ENCODE results near the gene ASB2. TPM values are rescaled to one million over a fixed set of nuclear protein-coding genes. Genes with fewer than 3 reads are reported as not detected.

ASB2 gene
- total and polyA plus RNA-seq, 2 of the 8 experiments (the other 6 are each of a cell fraction or from before 2014, with no cell fraction given): 1.0 to 2.1 TPM

DNA sequence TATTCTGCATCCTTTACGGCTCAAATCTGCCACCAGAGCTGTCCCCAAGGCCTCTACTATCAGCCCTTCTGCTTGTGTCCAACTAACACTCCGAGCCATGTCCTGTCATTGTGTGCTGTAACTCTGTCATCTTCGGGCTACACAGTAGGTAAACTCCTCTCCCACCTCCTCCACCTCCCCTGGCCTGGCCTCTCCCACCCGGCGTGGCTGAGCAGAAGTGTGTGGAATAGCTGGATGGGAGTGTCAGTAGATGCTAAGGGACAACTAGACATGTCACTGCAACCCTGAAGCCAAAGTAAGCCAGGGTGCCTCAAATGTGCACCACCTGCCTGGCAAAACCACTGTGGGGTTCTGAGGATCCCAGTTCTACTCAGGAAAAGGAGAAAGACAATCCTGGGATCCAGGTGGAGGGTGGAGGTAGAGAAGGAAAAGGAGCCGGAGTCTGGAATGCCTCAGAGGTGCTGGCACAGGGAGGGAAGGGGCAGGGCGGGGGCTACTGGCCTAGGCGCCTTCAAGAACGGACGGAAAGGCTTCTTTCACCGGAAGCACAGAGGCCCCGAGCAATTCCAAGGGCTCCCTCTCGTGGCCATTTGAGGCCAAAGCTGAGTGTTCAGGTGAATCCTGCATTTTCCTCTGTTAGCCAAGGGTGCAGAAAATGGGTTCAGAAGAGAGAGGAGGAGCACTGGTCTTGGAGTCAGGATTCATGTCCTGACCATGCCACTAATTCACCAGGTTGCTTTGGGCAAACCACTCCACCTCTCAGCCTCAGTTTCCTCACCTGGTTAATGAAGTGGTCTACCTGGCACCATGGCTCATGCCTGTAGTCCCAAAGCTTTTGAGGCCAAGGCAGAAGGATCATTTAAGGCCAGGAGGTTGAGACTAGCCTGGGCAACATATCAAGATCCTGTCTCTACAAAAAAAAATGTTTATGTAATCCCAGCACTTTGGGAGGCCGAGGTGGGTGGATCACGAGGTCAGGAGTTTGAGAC lies 69.7 kb downstream of the ASB2 start:
- H3K36me3 ChIP-seq (ENCODE audit: control insufficient read depth in 2 of 4, insufficient read depth in 4 of 4, low read length in 3 of 4): no peaks in the 10 kb centered on the region
- H3K18ac ChIP-seq (ENCODE audit: extremely low read depth, low read length): no peak overlapping the region
- TF ChIP-seq, protein P1, sequence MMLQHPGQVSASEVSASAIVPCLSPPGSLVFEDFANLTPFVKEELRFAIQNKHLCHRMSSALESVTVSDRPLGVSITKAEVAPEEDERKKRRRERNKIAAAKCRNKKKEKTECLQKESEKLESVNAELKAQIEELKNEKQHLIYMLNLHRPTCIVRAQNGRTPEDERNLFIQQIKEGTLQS (IDR thresholded peaks at IDR 0.05; ENCODE audit: insufficient read depth, low read depth, low read length): no peak
- TF ChIP-seq TEAD4 (IDR thresholded peaks at IDR 0.05; ENCODE audit: low read depth, low read length) (0 out of 2 replicates have a peak, but pooled peaks have one; percentile 51), KDM1A (IDR thresholded peaks at IDR 0.05; ENCODE audit: borderline replicate concordance, low read length) (peak; percentile 79; the same call in 1 of the 2 replicates), MAFK (IDR thresholded peaks at IDR 0.05; ENCODE audit: low read depth, low read length) (no peak), RAD21 (IDR thresholded peaks at IDR 0.05 in 1 of 2, conservative IDR thresholded peaks at IDR 0.05 in 1 of 2; ENCODE audit: low read depth in 2 of 2, low read length in 2 of 2) (peak; percentile 90)
- TF ChIP-seq, protein P2, sequence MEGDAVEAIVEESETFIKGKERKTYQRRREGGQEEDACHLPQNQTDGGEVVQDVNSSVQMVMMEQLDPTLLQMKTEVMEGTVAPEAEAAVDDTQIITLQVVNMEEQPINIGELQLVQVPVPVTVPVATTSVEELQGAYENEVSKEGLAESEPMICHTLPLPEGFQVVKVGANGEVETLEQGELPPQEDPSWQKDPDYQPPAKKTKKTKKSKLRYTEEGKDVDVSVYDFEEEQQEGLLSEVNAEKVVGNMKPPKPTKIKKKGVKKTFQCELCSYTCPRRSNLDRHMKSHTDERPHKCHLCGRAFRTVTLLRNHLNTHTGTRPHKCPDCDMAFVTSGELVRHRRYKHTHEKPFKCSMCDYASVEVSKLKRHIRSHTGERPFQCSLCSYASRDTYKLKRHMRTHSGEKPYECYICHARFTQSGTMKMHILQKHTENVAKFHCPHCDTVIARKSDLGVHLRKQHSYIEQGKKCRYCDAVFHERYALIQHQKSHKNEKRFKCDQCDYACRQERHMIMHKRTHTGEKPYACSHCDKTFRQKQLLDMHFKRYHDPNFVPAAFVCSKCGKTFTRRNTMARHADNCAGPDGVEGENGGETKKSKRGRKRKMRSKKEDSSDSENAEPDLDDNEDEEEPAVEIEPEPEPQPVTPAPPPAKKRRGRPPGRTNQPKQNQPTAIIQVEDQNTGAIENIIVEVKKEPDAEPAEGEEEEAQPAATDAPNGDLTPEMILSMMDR (IDR thresholded peaks at IDR 0.05; ENCODE audit: control extremely low read depth in 1 of 3, insufficient read depth in 1 of 3, low read depth in 1 of 3, low read length in 3 of 3): peak; percentile 75 to 93 (median 91)
- peaks cover 0 to 7% (median 3%) of the 10 kb centered on the region in 4 experiments; a peak in 4 of 7 replicates for H3K4me1 ChIP-seq (replicated peaks in 1 of 4; ENCODE audit: control insufficient read depth in 3 of 4, insufficient read depth in 4 of 4, low read length in 3 of 4)
- no peak overlapping the region; the same call in 1 of the 2 replicates for H2BK20ac ChIP-seq (ENCODE audit: low read length)
- H3K4me3 ChIP-seq (ENCODE audit: extremely low read depth in 1 of 4, insufficient read depth in 2 of 4, low read depth in 3 of 4, low read length in 4 of 4): no peak overlapping the region
- no peaks in the 10 kb centered on the region for H3K9me3 ChIP-seq (ENCODE audit: insufficient read depth in 2 of 2, low read depth in 1 of 2, low read length in 1 of 2)
- FAIRE-seq: peak; percentile 58
- H3K79me1 ChIP-seq (ENCODE audit: low read depth, low read length): no peaks in the 10 kb centered on the region
- H3K23ac ChIP-seq (ENCODE audit: insufficient read length): no peak overlapping the region
- H4K20me1 ChIP-seq (replicated peaks in 1 of 2; ENCODE audit: control insufficient read depth in 1 of 2, insufficient read depth in 2 of 2, low read length in 2 of 2): no peaks in the 10 kb centered on the region
- no peak overlapping the region for H2BK120ac ChIP-seq (replicated peaks; ENCODE audit: low read depth, low read length)
- H2BK5ac ChIP-seq (ENCODE audit: low read depth, low read length): no peak overlapping the region
- peak overlapping the region; percentile 66; the same call in 1 of the 2 replicates for H2BK15ac ChIP-seq (ENCODE audit: low read length)
- no peak overlapping the region for H3K27ac ChIP-seq (ENCODE audit: low read depth, low read length)
- H3K23me2 ChIP-seq (ENCODE audit: low read depth, low read length): no peaks in the 10 kb centered on the region; the same call in 1 of the 2 replicates
- peak; percentile 47 to 87 for DNase-seq (ENCODE audit: low read depth in 1 of 2, low spot score in 2 of 2)
- 0 out of 2 replicates have a peak overlapping the region, but pooled peaks have one; percentile 36 for H4K8ac ChIP-seq (ENCODE audit: extremely low read depth, insufficient read depth, low read length)
- no peak overlapping the region for H3K4me2 ChIP-seq (ENCODE audit: insufficient read depth in 1 of 2, low read depth in 2 of 2, low read length in 2 of 2)
- no peak overlapping the region for H4K5ac ChIP-seq (ENCODE audit: insufficient read length, low read depth, low read length)
- no peak overlapping the region for H2AK5ac ChIP-seq (ENCODE audit: low read depth, low read length)
- H3K56ac ChIP-seq (replicated peaks; ENCODE audit: insufficient read length, low read depth, low read length): no peak overlapping the region
- H3K27me3 ChIP-seq (replicated peaks in 1 of 4; ENCODE audit: control insufficient read depth in 3 of 4, extremely low read depth in 1 of 4, insufficient read depth in 3 of 4, low read length in 3 of 4): no peaks in the 10 kb centered on the region; a peak in 1 of 7 replicates
- no peak overlapping the region; the same call in 1 of the 2 replicates for H2BK12ac ChIP-seq (ENCODE audit: low read depth, low read length)
- no peak overlapping the region for H3K4ac ChIP-seq (replicated peaks; ENCODE audit: insufficient read length, low read depth, low read length)
- H3K14ac ChIP-seq (ENCODE audit: insufficient read length): no peak overlapping the region
- ChIA-PET POLR2A (ENCODE audit: partially characterized antibody) (no interaction called here), CTCF (ENCODE audit: partially characterized antibody) (interaction anchor here (0.8 to 12.9 kb wide), 28 partner anchors 9 to 262 kb away, joined by 3 to 149 read pairs (median 4); partner anchors contain the start of gene PRIMA1)
- H3K9ac ChIP-seq (replicated peaks in 1 of 4; ENCODE audit: extremely low read depth in 1 of 4, low read depth in 3 of 4, low read length in 3 of 4): no peak overlapping the region
- no peak overlapping the region for H4K91ac ChIP-seq (replicated peaks; ENCODE audit: insufficient read length, low read length)
- H2AFZ ChIP-seq (ENCODE audit: low read length): peak overlapping the region; percentile 89; the same call in 1 of the 2 replicates
- H3K79me2 ChIP-seq (ENCODE audit: control insufficient read depth in 1 of 2, insufficient read depth in 2 of 2, low read length in 2 of 2): no peaks in the 10 kb centered on the region
- 64% methylated on average over 14 of the region's 15 CpGs; no CpG with 5 or more reads in 1 of the 2 experiments for WGBS, 2 experiments (ENCODE audit: extremely low coverage in 1 of 2, insufficient coverage in 1 of 2, insufficient read length in 1 of 2, insufficient replicate concordance in 2 of 2, low coverage in 1 of 2, low lambda C conversion rate in 2 of 2, missing lambda C conversion rate in 1 of 2)
